Smooth muscle cell of the brain vasculature (primary cell): ENCODE results near the gene AURKAIP1.
"Not testable (repeated sequence)": the region's sequence is repeated elsewhere in the genome, so short reads cannot be mapped to it uniquely, and the experiment has no call there.

Experiments
- DNase-seq: peaks from one replicate; pipeline ENCODE4 v3.0.0-alpha.2; 2012; ENCODE audit warnings: low read depth, low spot score

Gene AURKAIP1

GRCh38 chr1:1387098-1388077 lies 12.4 kb upstream of the AURKAIP1 start:
- no peak for DNase-seq

GRCh38 chr1:1385931-1386330 lies 10.9 kb upstream of the AURKAIP1 start:
- DNase-seq = no peak

- not testable (repeated sequence) for DNase-seq
These were observed 10.3 kb upstream of the AURKAIP1 start for GRCh38 chr1:1385339-1385738.

DNA sequence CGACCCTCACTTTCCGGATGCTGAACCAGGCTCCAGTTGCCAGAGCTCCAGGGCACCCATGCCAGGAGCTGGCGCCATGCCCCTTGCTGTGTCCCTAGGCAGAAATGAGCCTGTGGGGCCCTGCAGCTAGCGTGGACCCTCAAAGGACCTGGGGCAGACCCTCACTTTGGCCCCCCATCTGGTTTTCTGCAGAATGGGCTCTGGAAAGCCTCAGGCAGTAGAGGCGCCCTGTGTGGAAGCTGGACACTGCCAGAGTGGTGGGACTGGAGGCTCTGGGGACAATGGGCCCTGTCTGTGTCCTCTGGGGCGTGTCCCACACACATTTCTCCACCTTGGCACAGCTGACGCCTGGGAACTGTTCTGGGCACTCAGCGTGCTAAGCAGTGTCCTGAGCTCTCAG lies 6.3 kb upstream of the AURKAIP1 start:
- no peak for DNase-seq

DNA sequence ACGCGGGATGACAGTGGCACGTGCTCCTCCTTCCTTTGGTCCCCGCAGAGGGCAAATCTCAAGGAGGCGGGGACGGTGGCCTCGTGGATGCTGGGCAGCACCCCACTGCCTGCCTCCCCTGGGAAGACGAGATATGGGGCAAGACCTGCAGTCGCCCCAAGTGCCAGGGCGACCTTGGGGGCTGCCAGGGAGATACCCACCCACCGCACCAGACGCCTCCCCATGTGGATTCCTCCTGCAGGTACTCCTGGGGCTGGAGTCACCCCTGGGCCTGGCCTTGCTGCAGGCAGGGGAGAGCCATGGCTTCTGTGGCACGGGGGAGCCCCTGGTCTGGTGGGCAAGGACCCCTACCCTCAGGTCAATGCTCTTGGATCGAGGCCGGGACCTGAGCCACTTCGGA lies 5.9 kb upstream of the AURKAIP1 start:
- no peak for DNase-seq

- DNase-seq = no peak
These were observed 2.7 kb upstream of the AURKAIP1 start for GRCh38 chr1:1377540-1378205.

DNA sequence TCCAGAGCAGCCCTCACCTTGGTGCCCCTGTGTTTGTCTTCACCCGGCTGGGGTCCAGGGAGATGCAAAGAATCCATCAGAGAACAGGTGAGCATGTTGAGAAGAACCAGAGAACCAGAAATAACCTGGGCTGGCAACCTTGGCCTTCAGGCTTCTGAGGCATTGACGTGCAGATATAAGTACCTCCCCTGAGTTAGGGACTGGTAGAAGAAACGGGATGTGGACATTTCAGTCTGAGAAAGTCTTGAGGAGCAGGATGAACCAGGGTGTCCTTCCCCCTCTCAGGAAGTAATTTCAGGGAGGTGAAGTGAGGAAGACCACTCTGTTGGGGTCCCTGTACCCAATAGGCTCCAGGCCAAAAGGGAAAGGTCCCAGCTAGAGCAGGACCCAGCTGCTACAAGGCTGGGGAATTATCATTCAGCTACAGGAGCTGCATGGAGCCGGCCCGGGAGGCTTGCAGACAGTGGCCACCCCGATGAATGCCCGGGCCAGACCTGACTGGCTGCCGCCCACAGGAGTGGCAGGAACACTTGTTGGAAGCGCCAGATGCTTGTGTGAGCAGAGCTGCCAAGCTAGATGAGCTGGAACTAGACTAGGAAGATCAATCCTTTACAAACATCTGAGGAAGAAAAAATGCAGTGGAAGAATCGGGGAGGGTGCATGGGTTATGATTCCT lies 1.7 kb upstream of the AURKAIP1 start:
- no peak for DNase-seq

GRCh38 chr1:1374589-1374928 lies 448 bp downstream of the AURKAIP1 start:
- no peak for DNase-seq

GRCh38 chr1:1373815-1374588 lies 1.0 kb downstream of the AURKAIP1 start:
- no peak for DNase-seq

- no peak for DNase-seq
These were observed 1.8 kb downstream of the AURKAIP1 start for GRCh38 chr1:1373051-1373814.

DNA sequence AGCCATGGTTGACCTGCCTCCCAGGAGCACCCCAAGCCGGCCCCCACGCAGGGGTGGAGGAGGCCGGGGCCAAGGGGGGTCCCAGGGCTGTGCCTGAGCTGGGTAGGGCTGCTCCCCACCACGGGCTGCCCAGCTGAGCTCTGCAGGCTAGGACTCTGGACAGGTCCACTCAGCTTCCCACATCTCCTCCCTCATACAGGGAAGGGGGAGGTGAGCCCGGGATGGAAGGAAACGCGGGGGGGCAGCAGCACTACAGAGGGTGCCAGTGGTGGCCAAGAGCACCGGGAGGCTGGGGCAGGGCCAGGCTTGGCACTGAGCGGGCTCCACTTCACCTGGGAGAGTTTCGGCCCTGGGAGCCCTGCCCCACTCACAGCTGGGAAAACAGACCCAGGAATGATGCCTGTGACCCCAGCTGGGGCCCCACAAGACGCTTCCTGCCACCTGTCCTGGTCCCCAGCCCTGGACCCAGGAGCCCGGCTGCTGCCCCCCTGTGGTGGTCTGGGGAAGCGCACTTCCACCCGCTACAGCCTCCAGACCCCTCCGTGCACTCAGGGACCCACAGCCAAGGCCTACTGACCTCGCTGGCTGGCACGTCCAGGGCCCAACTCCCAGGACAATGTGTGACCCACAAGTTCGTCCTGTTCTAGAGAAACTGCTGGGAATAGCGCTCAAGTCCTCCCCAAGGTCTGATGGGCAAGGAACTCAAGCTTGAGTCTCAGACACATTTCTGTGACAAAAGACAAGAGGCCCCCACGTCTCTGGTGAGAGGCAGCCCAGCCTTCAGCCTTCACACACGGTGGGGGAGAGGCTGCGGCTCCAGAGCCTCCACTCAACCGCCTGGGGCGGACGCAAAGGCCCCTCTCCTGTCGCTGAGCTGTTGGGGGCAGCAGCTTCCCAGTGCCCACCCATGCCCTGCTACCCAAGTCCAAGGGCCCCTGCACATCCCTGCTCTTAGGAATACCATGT lies 3.0 kb downstream of the AURKAIP1 start:
- no peak for DNase-seq

DNA sequence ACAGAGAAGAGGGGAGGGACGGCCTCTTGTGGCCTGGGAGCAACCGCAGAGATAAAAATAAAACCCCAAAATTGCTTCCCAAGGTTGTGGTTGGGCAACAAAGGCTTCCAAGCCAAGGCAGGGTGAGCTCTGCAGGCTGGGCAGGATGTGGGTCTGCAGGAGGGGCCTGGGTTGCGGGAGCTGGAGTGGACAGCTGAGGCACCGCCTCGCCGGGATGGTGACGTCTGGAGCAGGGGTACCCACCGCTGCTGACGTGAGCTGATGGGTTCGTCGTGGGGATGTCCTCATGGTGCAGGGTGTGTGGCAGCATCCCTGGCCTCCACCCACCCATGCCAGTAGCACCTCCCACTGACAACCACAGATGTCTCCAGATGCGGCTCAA lies 3.7 kb downstream of the AURKAIP1 start:
- no peak for DNase-seq

DNA sequence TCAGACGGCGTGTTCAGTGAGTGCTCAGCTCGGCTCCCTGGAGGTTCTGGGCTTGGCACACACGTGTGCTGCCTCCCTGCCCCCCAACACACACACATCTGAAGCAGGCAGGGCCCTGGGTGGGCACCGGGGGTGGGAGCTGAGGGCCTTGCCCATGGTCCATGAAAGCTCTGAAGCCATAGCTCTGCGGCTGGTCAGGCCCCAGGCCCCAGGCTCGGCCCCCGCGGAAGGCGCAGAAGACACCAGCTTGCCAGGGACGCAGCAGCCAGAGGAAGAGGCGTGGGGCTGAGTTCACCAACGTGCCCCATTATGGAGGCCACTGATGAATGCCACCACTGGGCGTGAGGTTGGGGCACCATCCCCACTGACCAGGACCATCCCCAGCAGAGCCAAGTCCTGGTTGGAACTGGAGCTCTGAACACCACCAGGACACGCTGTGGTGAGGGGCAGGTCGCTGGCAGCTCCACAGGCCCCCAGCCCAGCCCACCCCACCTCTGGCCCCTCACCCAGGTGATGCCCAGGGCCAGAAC lies 4.2 kb downstream of the AURKAIP1 start:
- no peak for DNase-seq

- not testable (repeated sequence) for DNase-seq
These were observed 4.9 kb downstream of the AURKAIP1 start for GRCh38 chr1:1370094-1370493.

GRCh38 chr1:1367315-1367714 lies 7.7 kb downstream of the AURKAIP1 start:
- DNase-seq = no peak

DNA sequence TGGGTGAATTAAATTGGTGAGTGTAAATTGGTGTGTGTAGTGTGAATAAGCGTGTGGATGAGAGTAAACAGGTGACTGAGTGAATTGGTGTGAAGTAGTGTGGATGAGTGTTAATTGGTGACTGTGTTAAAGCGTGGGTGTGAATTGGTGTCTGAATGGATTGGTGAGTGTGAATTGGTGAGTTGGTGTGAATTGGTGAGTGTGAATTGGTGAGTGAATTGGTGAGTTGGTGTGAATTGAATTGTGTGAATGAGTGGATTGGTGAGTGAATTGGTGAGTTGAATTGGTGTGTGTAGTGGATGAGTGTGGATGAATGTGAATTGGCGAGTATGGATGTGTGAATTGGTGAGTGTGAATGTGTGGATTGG lies 8.3 kb downstream of the AURKAIP1 start:
- DNase-seq = no peak

GRCh38 chr1:1365875-1366698 lies 8.9 kb downstream of the AURKAIP1 start:
- DNase-seq = no peak

DNA sequence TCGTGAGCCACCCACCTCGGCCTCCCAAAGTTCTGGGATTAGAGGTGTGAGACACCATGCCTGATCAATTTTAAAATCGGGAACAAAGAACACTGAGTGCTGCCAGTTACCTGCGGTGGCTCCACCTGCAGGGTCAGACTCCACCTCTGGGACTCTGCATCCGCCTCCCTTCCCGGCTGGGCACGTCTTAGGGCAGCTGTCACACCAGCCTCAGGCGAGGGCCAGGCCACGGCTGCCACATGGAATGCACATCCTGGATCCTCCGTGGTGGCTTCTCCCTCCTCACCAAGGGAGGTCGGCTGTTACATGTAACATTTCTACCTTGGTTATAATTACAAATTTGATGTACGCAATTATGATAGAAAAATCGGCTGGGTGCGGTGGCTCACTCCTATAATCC lies 10.7 kb downstream of the AURKAIP1 start:
- no peak for DNase-seq

GRCh38 chr1:1361982-1362423 lies 13.0 kb downstream of the AURKAIP1 start:
- peak; percentile 67 for DNase-seq
